Measurements from ENCODE around the gene SOWAHA.

GRCh38 chr5:132838516-132839282, 25.6 kb downstream of the SOWAHA start:
- TF ChIP-seq CTCF (IDR thresholded peaks at IDR 0.05; ENCODE audit: insufficient read depth, low read depth, low read length) (no peak), EZH2 (IDR thresholded peaks at IDR 0.05; ENCODE audit: insufficient read depth, low read length) (no peak)

All from astrocyte (in vitro differentiated cells and primary cell).